Measurements from ENCODE around the gene ARHGEF26.

ARHGEF26 gene

GRCh38 chr3:154121701-154122551, 736 bp downstream of the ARHGEF26 start:
- ATAC-seq (ENCODE audit: insufficient read depth, low read depth) (no peak), DNase-seq (no peak)
- H3K27ac ChIP-seq (ENCODE audit: low read length), result no peak overlapping the region
- no peaks in the 10 kb centered on the region for H3K79me2 ChIP-seq (ENCODE audit: insufficient read depth, low read length)
- no peaks in the 10 kb centered on the region for H3K27me3 ChIP-seq (ENCODE audit: insufficient read depth, low read length, poor library complexity)
- TF ChIP-seq EZH2 (IDR thresholded peaks at IDR 0.05; ENCODE audit: borderline replicate concordance, low read depth, low read length, severe bottlenecking) (no peak), CTCF (IDR thresholded peaks at IDR 0.05; ENCODE audit: borderline replicate concordance, extremely low read depth, low read length, poor library complexity, severe bottlenecking) (no peak)
- no peaks in the 10 kb centered on the region for H4K20me1 ChIP-seq (ENCODE audit: insufficient read depth, low read length)
- no peaks in the 10 kb centered on the region for H3K9me3 ChIP-seq (ENCODE audit: insufficient read depth, low read length, severe bottlenecking)
- H2AFZ ChIP-seq (ENCODE audit: low read depth, low read length), result no peak overlapping the region
- H3K9ac ChIP-seq (ENCODE audit: low read depth, low read length), result no peak overlapping the region
- no peak overlapping the region for H3K4me3 ChIP-seq (ENCODE audit: low read depth in 1 of 2, low read length in 2 of 2)
- no peak overlapping the region for H3K4me2 ChIP-seq (ENCODE audit: insufficient read depth, low read length)
- H3K36me3 ChIP-seq (ENCODE audit: insufficient read depth, low read length), result no peaks in the 10 kb centered on the region
- no peaks in the 10 kb centered on the region for H3K4me1 ChIP-seq (ENCODE audit: insufficient read depth, low read length)

GRCh38 chr3:154122552-154122911, 1.3 kb downstream of the ARHGEF26 start:
- ATAC-seq (ENCODE audit: insufficient read depth, low read depth) (no peak), DNase-seq (no peak)
- TF ChIP-seq EZH2 (IDR thresholded peaks at IDR 0.05; ENCODE audit: borderline replicate concordance, low read depth, low read length, severe bottlenecking) (no peak), CTCF (IDR thresholded peaks at IDR 0.05; ENCODE audit: borderline replicate concordance, extremely low read depth, low read length, poor library complexity, severe bottlenecking) (no peak)
- Histone ChIP-seq H3K4me2 (ENCODE audit: insufficient read depth, low read length) (no peak overlapping the region), H3K27me3 (ENCODE audit: insufficient read depth, low read length, poor library complexity) (no peaks in the 10 kb centered on the region), H3K79me2 (ENCODE audit: insufficient read depth, low read length) (no peaks in the 10 kb centered on the region), H3K9ac (ENCODE audit: low read depth, low read length) (no peak overlapping the region), H3K9me3 (ENCODE audit: insufficient read depth, low read length, severe bottlenecking) (no peaks in the 10 kb centered on the region), H4K20me1 (ENCODE audit: insufficient read depth, low read length) (no peaks in the 10 kb centered on the region), H3K4me3 (ENCODE audit: low read depth in 1 of 2, low read length in 2 of 2) (no peak overlapping the region), H2AFZ (ENCODE audit: low read depth, low read length) (no peak overlapping the region), H3K36me3 (ENCODE audit: insufficient read depth, low read length) (no peaks in the 10 kb centered on the region), H3K27ac (ENCODE audit: low read length) (no peak overlapping the region), H3K4me1 (ENCODE audit: insufficient read depth, low read length) (no peaks in the 10 kb centered on the region)

- Histone ChIP-seq H3K27ac (ENCODE audit: low read length) (no peak overlapping the region), H3K4me2 (ENCODE audit: insufficient read depth, low read length) (no peak overlapping the region), H3K9ac (ENCODE audit: low read depth, low read length) (no peak overlapping the region), H3K9me3 (ENCODE audit: insufficient read depth, low read length, severe bottlenecking) (no peaks in the 10 kb centered on the region), H3K27me3 (ENCODE audit: insufficient read depth, low read length, poor library complexity) (no peaks in the 10 kb centered on the region), H3K4me3 (ENCODE audit: low read depth in 1 of 2, low read length in 2 of 2) (no peak overlapping the region), H3K36me3 (ENCODE audit: insufficient read depth, low read length) (no peaks in the 10 kb centered on the region), H3K79me2 (ENCODE audit: insufficient read depth, low read length) (no peaks in the 10 kb centered on the region), H3K4me1 (ENCODE audit: insufficient read depth, low read length) (no peaks in the 10 kb centered on the region), H2AFZ (ENCODE audit: low read depth, low read length) (no peak overlapping the region), H4K20me1 (ENCODE audit: insufficient read depth, low read length) (no peaks in the 10 kb centered on the region)
- no peak for DNase-seq
- ATAC-seq (ENCODE audit: insufficient read depth, low read depth), result no peak
- no peak for TF ChIP-seq EZH2 (IDR thresholded peaks at IDR 0.05; ENCODE audit: borderline replicate concordance, low read depth, low read length, severe bottlenecking)
- TF ChIP-seq CTCF (IDR thresholded peaks at IDR 0.05; ENCODE audit: borderline replicate concordance, extremely low read depth, low read length, poor library complexity, severe bottlenecking), result no peak
These were observed 1.8 kb downstream of the ARHGEF26 start for GRCh38 chr3:154122912-154123559.

All from DND-41 (cell line).